ENCODE data around the gene LRRC63. TPM values are rescaled to one million over a fixed set of nuclear protein-coding genes. Genes with fewer than 3 reads are reported as not detected.

Gene LRRC63
- total and polyA plus RNA-seq, 4 donors, result 0.13 to 1.1 (median 0.50) TPM

- ATAC-seq (ENCODE audit: insufficient read depth, low FRiP score) (no peak), DNase-seq (no peak)
- Histone ChIP-seq H3K27me3 (ENCODE audit: control insufficient read depth in 3 of 3, insufficient read depth in 3 of 3, low read length in 2 of 3) (no peaks in the 10 kb centered on the region), H3K9ac (ENCODE audit: insufficient read depth in 1 of 2, low read length in 2 of 2) (no peak overlapping the region), H3K4me1 (ENCODE audit: control insufficient read depth in 5 of 5, insufficient read depth in 5 of 5, low read length in 5 of 5) (no peaks in the 10 kb centered on the region), H3K4me3 (no peak overlapping the region), H3K9me3 (ENCODE audit: control insufficient read depth in 4 of 4, insufficient read depth in 3 of 4, low read length in 3 of 4) (peaks cover 0 to 1% (median 0%) of the 10 kb centered on the region in 4 donors), H3K36me3 (ENCODE audit: control insufficient read depth in 4 of 4, insufficient read depth in 4 of 4, low read length in 4 of 4) (no peaks in the 10 kb centered on the region), H3K27ac (ENCODE audit: low read depth in 1 of 2, low read length in 1 of 2) (no peak overlapping the region)
- TF ChIP-seq, protein P1, sequence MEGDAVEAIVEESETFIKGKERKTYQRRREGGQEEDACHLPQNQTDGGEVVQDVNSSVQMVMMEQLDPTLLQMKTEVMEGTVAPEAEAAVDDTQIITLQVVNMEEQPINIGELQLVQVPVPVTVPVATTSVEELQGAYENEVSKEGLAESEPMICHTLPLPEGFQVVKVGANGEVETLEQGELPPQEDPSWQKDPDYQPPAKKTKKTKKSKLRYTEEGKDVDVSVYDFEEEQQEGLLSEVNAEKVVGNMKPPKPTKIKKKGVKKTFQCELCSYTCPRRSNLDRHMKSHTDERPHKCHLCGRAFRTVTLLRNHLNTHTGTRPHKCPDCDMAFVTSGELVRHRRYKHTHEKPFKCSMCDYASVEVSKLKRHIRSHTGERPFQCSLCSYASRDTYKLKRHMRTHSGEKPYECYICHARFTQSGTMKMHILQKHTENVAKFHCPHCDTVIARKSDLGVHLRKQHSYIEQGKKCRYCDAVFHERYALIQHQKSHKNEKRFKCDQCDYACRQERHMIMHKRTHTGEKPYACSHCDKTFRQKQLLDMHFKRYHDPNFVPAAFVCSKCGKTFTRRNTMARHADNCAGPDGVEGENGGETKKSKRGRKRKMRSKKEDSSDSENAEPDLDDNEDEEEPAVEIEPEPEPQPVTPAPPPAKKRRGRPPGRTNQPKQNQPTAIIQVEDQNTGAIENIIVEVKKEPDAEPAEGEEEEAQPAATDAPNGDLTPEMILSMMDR (IDR thresholded peaks at IDR 0.05; ENCODE audit: control extremely low read depth, extremely low read depth), result no peak
- 88 to 90% methylated on average over 4 of the region's 4 CpGs for WGBS, 2 donors
Observed at GRCh38 chr13:46185634-46186033, 26.1 kb upstream of the LRRC63 start.

DNA sequence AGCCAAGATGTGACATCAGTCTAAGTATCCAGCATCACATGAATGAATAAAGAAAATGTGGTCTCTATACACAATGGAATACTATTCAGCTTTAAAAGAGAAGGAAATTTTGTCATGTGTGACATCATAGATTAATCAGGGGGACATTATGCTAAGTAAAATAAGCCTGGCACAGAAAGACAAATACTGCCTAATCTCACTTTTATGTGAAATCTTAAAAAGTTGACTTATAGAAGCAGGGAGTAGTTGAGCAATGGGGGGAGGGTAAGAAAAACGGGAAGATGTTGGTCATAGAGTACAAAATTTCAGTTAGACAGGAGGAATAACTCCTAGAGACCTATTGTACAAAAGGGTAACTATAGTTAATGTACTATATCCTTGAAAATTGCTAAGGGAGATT is 19.3 kb upstream of the LRRC63 start:
- ATAC-seq (ENCODE audit: insufficient read depth, low FRiP score) (no peak), DNase-seq (no peak)
- Histone ChIP-seq H3K27ac (ENCODE audit: low read depth in 1 of 2, low read length in 1 of 2) (no peak overlapping the region), H3K4me3 (no peak overlapping the region), H3K4me1 (ENCODE audit: control insufficient read depth in 5 of 5, insufficient read depth in 5 of 5, low read length in 5 of 5) (peaks cover 0 to 1% (median 0%) of the 10 kb centered on the region in 5 donors), H3K27me3 (ENCODE audit: control insufficient read depth in 3 of 3, insufficient read depth in 3 of 3, low read length in 2 of 3) (no peaks in the 10 kb centered on the region), H3K36me3 (ENCODE audit: control insufficient read depth in 4 of 4, insufficient read depth in 4 of 4, low read length in 4 of 4) (no peaks in the 10 kb centered on the region), H3K9ac (ENCODE audit: insufficient read depth in 1 of 2, low read length in 2 of 2) (no peak overlapping the region), H3K9me3 (ENCODE audit: control insufficient read depth in 4 of 4, insufficient read depth in 3 of 4, low read length in 3 of 4) (no peaks in the 10 kb centered on the region)
- TF ChIP-seq, protein P1 (IDR thresholded peaks at IDR 0.05; ENCODE audit: control extremely low read depth, extremely low read depth), result no peak
- WGBS, 2 donors, result 19 to 26% methylated on average over 1 of the region's 1 CpG

DNA sequence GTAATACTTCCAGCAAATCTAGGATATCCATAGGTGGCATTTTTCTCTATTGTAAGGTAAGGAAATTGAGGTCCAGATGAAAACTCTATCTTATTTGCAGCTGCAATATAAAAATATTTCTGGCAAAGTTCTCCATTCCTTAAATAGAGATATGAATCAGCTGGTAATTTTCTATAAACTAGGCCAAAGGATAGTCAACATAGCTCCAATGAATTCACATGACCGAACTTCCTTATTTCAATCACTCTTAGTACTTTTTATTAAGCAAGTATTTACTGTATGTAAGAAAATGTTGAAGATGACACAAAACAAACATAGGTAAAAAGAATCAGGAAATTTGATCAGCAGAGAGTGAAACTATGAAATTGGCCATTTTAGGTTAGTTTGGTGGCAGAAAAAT is 16.7 kb upstream of the LRRC63 start:
- peaks cover 0 to 2% (median 0%) of the 10 kb centered on the region in 4 donors for H3K9me3 ChIP-seq (ENCODE audit: control insufficient read depth in 4 of 4, insufficient read depth in 3 of 4, low read length in 3 of 4)
- DNase-seq (no peak), ATAC-seq (ENCODE audit: insufficient read depth, low FRiP score) (peak; percentile 47)
- H3K27ac ChIP-seq (ENCODE audit: low read depth in 1 of 2, low read length in 1 of 2), result peak overlapping the region in 1 of 2 donors; percentile 40
- no peak overlapping the region for H3K4me3 ChIP-seq
- 81 to 90% methylated on average over 1 of the region's 1 CpG for WGBS, 2 donors
- peaks cover 0 to 1% (median 0%) of the 10 kb centered on the region in 5 donors for H3K4me1 ChIP-seq (ENCODE audit: control insufficient read depth in 5 of 5, insufficient read depth in 5 of 5, low read length in 5 of 5)
- H3K9ac ChIP-seq (ENCODE audit: insufficient read depth in 1 of 2, low read length in 2 of 2), result no peak overlapping the region
- H3K27me3 ChIP-seq (ENCODE audit: control insufficient read depth in 3 of 3, insufficient read depth in 3 of 3, low read length in 2 of 3), result no peaks in the 10 kb centered on the region
- TF ChIP-seq, protein P1 (IDR thresholded peaks at IDR 0.05; ENCODE audit: control extremely low read depth, extremely low read depth), result no peak
- no peaks in the 10 kb centered on the region for H3K36me3 ChIP-seq (ENCODE audit: control insufficient read depth in 4 of 4, insufficient read depth in 4 of 4, low read length in 4 of 4)

Data from lung (tissue), 12 donors.